C4-2B (cell line): Measurements from ENCODE around the gene CDH15.

Experiments used
- CTCF ChIP-seq: fragments of 450-650 bp; conservative IDR thresholded peaks from 2 replicates; pipeline ENCODE4 v1.5.1; 2017; ENCODE audit warnings: mild to moderate bottlenecking
- ZFX ChIP-seq: fragments of 450-650 bp; IDR thresholded peaks from 2 replicates; pipeline ENCODE4 v1.6.1; 2017

GRCh38 chr16:89123831-89124100 lies 47.8 kb upstream of the CDH15 start:
- TF ChIP-seq CTCF (no peak), ZFX (no peak)
